HFFc6 (cell line): Measurements from ENCODE around the gene RPS6KB2. TPM values are rescaled to one million over a fixed set of nuclear protein-coding genes. Genes with fewer than 3 reads are reported as not detected.
A peak's percentile ranks its signal among the peaks of the same experiment; 100 is the strongest.

Experiments used
- DNase-seq: peaks from one replicate; pipeline ENCODE4 v3.0.0-alpha.2; 2018
- H3K27ac Mint-ChIP-seq: 2 replicates; pipeline ENCODE4 v1.8.0; 2020; ENCODE audit warnings: mild to moderate bottlenecking, mixed read lengths
- H3K27me3 Mint-ChIP-seq: 2 replicates; pipeline ENCODE4 v1.8.0; 2021; ENCODE audit warnings: mild to moderate bottlenecking, moderate library complexity, mixed read lengths; ENCODE audit not compliant: insufficient read depth
- H3K36me3 Mint-ChIP-seq: 2 replicates; pipeline ENCODE4 v1.8.0; 2021; ENCODE audit warnings: low read depth, mixed read lengths
- H3K4me1 Mint-ChIP-seq: 2 replicates; pipeline ENCODE4 v1.8.0; 2020; ENCODE audit warnings: low read depth, mixed read lengths
- H3K4me3 Mint-ChIP-seq: 2 replicates; pipeline ENCODE4 v1.8.0; 2020; ENCODE audit warnings: mild to moderate bottlenecking, moderate library complexity, mixed read lengths
- H3K9me3 Mint-ChIP-seq: 2 replicates; pipeline ENCODE4 v1.8.0; 2020; ENCODE audit warnings: mild to moderate bottlenecking, mixed read lengths
- total RNA-seq, 6 experiments: library from RNA; stranded (reverse); fragmentation: NEBNext Ultra II Directional; extraction: Animal tissue kit (Norgen Biotek cat#: 25700); gene quantifications; 2 replicates in 1 of 6; 3 replicates in 5 of 6; pipeline ENCODE4 v1.2.3, GENCODE V29; 2021
- TF ChIP-seq, protein P1 (sequence below): fragments of 200-600 bp; sonication (generic); IDR thresholded peaks from 2 replicates; pipeline ENCODE4 v1.5.0; 2021; ENCODE audit warnings: antibody characterized with exemption, mild to moderate bottlenecking

The RPS6KB2 gene
- total RNA-seq, 6 experiments from 2014 or later, result 51.5 to 58.4 (median 55.8) TPM

DNA sequence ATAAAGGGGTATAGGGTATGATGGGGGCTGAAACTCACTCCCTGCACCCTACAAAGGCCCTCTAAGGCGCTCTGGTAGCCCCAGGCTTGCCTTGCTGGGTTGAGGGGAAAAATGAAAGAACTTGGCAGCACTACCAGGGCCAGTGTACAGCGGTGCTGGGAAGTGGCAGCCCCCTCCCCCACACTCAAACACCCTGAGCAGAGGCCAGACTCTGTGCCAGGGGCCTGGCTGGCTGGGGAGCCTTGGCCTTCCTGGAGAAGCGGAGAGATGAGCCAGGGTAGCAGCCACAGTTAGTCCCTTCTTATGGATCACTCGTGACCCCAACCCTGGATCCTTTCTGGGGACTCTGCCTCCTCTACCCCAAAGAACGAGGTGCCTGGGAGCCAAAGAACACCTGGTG, 38.1 kb downstream of the RPS6KB2 start:
- peaks cover 4% of the 10 kb centered on the region; the same call in 1 of the 2 replicates for H3K36me3 Mint-ChIP-seq
- H3K9me3 Mint-ChIP-seq, result no peaks in the 10 kb centered on the region
- H3K4me3 Mint-ChIP-seq, result no peak overlapping the region
- no peak for DNase-seq
- no peaks in the 10 kb centered on the region; the same call in 1 of the 2 replicates for H3K27me3 Mint-ChIP-seq
- TF ChIP-seq, protein P1, sequence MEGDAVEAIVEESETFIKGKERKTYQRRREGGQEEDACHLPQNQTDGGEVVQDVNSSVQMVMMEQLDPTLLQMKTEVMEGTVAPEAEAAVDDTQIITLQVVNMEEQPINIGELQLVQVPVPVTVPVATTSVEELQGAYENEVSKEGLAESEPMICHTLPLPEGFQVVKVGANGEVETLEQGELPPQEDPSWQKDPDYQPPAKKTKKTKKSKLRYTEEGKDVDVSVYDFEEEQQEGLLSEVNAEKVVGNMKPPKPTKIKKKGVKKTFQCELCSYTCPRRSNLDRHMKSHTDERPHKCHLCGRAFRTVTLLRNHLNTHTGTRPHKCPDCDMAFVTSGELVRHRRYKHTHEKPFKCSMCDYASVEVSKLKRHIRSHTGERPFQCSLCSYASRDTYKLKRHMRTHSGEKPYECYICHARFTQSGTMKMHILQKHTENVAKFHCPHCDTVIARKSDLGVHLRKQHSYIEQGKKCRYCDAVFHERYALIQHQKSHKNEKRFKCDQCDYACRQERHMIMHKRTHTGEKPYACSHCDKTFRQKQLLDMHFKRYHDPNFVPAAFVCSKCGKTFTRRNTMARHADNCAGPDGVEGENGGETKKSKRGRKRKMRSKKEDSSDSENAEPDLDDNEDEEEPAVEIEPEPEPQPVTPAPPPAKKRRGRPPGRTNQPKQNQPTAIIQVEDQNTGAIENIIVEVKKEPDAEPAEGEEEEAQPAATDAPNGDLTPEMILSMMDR, result no peak
- H3K4me1 Mint-ChIP-seq, result peaks cover 12% of the 10 kb centered on the region; the same call in 1 of the 2 replicates
- H3K27ac Mint-ChIP-seq, result no peak overlapping the region

DNA sequence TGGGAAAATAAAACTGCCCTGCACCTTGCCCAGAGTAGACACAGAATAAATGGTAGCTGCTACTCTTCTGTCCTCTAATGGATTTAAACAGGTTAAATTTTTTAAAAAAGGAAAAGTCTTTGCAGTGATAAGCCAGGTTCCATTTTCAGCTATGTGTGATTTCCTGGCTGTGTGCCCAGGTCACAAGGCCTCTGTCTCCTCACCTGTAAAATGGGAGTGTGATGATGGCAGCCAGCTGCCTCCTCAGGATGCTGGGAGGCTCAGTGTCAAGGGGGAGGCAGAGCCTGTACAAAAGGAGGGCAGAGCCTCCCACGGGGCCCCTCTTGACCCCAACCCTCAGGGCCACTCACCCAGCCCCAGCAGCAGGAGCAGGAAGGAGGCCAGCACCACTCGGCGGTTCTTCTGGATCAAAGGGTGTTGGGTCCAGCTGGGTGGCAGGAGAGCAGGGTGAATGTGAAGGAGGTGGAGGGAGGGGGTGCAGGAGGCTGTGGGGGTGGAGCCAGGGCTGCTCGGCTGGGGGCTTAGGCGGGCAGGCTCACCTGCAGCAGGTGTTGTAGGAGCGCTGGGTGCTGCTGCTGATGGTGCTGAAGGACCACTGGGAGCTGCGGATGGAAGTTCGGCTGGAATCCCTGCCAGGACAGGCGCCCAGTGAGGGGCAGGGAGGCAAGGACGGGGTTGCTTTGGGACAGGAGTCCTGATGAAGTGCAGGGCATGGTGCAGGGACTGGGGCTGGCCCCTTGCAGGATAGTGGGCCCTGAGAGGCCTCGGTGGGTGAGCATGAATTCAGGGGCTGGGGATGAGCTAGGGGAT, 38.9 kb downstream of the RPS6KB2 start:
- Mint-ChIP-seq H3K4me1 (peaks cover 12% of the 10 kb centered on the region; the same call in 1 of the 2 replicates), H3K9me3 (no peaks in the 10 kb centered on the region), H3K27me3 (no peaks in the 10 kb centered on the region; the same call in 1 of the 2 replicates), H3K36me3 (peaks cover 4% of the 10 kb centered on the region; the same call in 1 of the 2 replicates), H3K27ac (peak overlapping the region; percentile 7; the same call in 1 of the 2 replicates), H3K4me3 (peak overlapping the region; percentile 87; the same call in 1 of the 2 replicates)
- no peak for DNase-seq
- TF ChIP-seq, protein P1, result no peak

DNA sequence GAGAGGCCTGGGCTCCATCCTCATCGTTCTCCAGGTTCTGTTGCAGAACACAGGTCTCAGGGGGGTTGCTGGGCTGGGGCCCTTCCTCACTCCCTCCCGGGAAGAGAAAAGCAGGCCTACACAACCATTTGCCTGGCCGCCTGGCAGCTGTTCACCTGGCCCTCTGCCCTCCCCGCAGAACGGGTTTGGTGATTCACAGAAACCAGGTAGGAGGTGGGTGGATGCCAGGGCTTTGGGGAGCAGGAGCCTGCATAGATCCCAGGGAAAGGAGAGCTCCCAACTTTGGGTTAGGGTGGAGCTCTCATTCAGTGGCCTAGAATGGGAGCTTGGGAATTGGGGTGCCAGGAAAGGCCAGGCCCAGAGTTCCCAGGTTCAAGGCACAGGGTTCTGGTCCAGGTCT, 39.8 kb downstream of the RPS6KB2 start:
- Mint-ChIP-seq H3K4me3 (peak overlapping the region; percentile 87), H3K36me3 (peaks cover 4% of the 10 kb centered on the region; the same call in 1 of the 2 replicates), H3K27me3 (peaks cover 1% of the 10 kb centered on the region; the same call in 1 of the 2 replicates), H3K4me1 (peaks cover 12% of the 10 kb centered on the region; the same call in 1 of the 2 replicates), H3K27ac (peak overlapping the region; percentile 70), H3K9me3 (no peaks in the 10 kb centered on the region)
- TF ChIP-seq, protein P1, result no peak
- no peak for DNase-seq

DNA sequence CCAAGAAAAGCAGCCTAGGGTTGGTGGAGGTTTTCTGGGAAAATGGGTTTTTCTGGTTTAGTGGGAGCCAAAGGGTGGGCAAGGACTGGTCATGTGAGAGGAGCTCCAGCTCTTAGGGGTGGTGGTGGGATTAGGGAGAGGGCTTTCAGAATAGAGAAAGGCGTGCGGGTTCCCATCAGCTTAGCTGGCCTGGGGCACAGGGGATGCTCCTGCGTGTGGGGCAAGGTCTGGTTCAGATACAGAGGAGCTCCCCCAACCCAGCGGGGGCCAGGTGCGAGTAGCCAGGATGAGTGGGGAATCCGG, 40.1 kb downstream of the RPS6KB2 start:
- Mint-ChIP-seq H3K9me3 (no peaks in the 10 kb centered on the region), H3K4me3 (peak overlapping the region; percentile 87), H3K36me3 (peaks cover 4% of the 10 kb centered on the region; the same call in 1 of the 2 replicates), H3K4me1 (peaks cover 12% of the 10 kb centered on the region; the same call in 1 of the 2 replicates), H3K27me3 (peaks cover 3% of the 10 kb centered on the region), H3K27ac (peak overlapping the region; percentile 70)
- DNase-seq, result no peak
- TF ChIP-seq, protein P1, result no peak

DNA sequence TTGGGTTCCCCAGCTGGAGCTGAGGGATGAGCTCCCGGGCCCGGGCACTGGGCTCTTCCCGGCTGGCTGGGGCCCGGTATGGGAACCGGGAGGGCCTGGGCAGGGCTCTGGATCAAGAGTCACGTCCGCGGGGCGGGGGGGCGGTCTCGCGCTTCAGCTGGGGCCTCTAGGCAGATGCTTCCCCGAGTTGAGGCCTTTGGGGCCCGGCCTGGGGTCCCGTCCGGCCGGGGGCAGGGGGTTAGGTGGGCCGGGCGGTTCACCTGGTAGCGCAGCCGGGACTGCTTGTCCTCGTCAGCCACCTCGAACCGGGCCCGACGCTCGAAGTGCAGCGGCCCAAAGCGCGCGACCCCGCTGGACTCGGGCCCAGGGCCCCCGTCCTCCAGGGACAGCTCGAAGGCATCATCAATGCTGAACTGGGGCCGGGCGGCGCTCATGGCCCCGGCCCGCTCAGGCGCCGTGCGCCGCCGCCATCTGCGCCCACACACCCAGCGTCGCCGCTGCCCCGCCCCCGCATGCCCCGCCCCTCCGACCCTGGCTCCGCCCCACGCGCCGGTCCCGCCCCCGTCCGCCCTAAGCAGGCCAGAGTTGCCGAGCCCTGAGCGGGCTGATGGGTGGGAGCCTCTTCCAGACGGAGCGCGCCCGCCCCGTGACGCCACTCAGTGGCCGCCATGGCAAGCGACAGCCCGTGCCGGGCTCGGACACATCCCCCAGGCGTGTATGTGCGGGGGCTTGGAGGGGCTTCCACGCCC, 40.6 kb downstream of the RPS6KB2 start, which contains the start of gene TMEM134:
TMEM134 (minus strand) TSS at position 493 of the 749 bp plus-strand sequence; CDS start at position 434, 59 bp downstream.
- Mint-ChIP-seq H3K27me3 (peaks cover 3% of the 10 kb centered on the region), H3K36me3 (peaks cover 4% of the 10 kb centered on the region; the same call in 1 of the 2 replicates), H3K9me3 (no peaks in the 10 kb centered on the region), H3K4me1 (peaks cover 12% of the 10 kb centered on the region; the same call in 1 of the 2 replicates), H3K27ac (peak within 1 kb of the TSS; percentile 77), H3K4me3 (peak within 1 kb of the TSS; percentile 87)
- TF ChIP-seq, protein P1, result peak; percentile 64
- peak; percentile 87 for DNase-seq
